H1 (cell line): ENCODE measurements around the gene ALK. TPM values are rescaled to one million over a fixed set of nuclear protein-coding genes. Genes with fewer than 3 reads are reported as not detected.

Experiments
- CBX5 ChIP-seq: fragments of 300-800, 300-1000 bp; sonication (generic); IDR thresholded peaks from 2 replicates; pipeline ENCODE4 v1.7.1; 2016; ENCODE audit warnings: antibody characterized with exemption, low read length, low read depth
- CREB1 ChIP-seq: IDR thresholded peaks from 2 replicates; pipeline ENCODE4 v1.6.1; 2012; ENCODE audit warnings: inconsistent platforms
- MAX ChIP-seq: IDR thresholded peaks from 2 replicates; pipeline ENCODE4 v1.6.1; 2012; ENCODE audit warnings: inconsistent platforms
- SP2 ChIP-seq: IDR thresholded peaks from 2 replicates; pipeline ENCODE4 v1.6.1; 2012; ENCODE audit warnings: mild to moderate bottlenecking, low read length, inconsistent platforms
- SUZ12 ChIP-seq: fragments of 200-600 bp; sonication (generic); IDR thresholded peaks from 2 replicates; pipeline ENCODE4 v1.6.1; 2012; ENCODE audit warnings: mild to moderate bottlenecking, inconsistent platforms, low read length, moderate library complexity, mixed read lengths
- polyA plus RNA-seq, 7 experiments: library from polyadenylated mRNA; depleted of rRNA in 3 of 7; stranded (reverse) in 5 of 7; unstranded in 2 of 7; fragments of >200 nt in 5 of 7; fragments of 200-250 nt in 2 of 7; gene quantifications; 1 replicate in 5 of 7; 2 replicates in 1 of 7; 4 replicates in 1 of 7; pipeline versions ENCODE4 v1.2.1 to v1.2.3, GENCODE V29; 2011 to 2013; ENCODE audit warnings: missing spikeins in 2 of 7, mixed read lengths in 2 of 7
- total RNA-seq: library from RNA; stranded (reverse); fragmentation: NEBNext Ultra II Directional; extraction: Animal tissue kit (Norgen Biotek cat#: 25700); gene quantifications from 2 replicates; pipeline ENCODE4 v1.2.1, GENCODE V29; 2021

Gene ALK
- total and polyA plus RNA-seq, 2 of the 8 experiments (the other 6 are each of a cell fraction or from before 2014, with no cell fraction given): 0.02 to 0.09 TPM

GRCh38 chr2:29236074-29236473, 685.3 kb downstream of the ALK start (continued):
- no peak for TF ChIP-seq SUZ12
- no peak for TF ChIP-seq MAX
- TF ChIP-seq SP2: no peak
- no peak for TF ChIP-seq CREB1
- TF ChIP-seq CBX5: no peak
- TF ChIP-seq, all 59 proteins: peak for 0
